ENCODE data around the gene HS3ST6. TPM values are rescaled to one million over a fixed set of nuclear protein-coding genes. Genes with fewer than 3 reads are reported as not detected.

Gene HS3ST6
- total RNA-seq, 2 experiments from 2014 or later, result not detected

GRCh38 chr16:1917665-1918350 lies 407 bp downstream of the HS3ST6 start:
- POLR2A ChIA-PET, result no interaction called here
- Histone ChIP-seq H3K9me3 (ENCODE audit: low read length) (no peaks in the 10 kb centered on the region), H3K4me2 (ENCODE audit: low read length) (no peak overlapping the region), H4K20me1 (ENCODE audit: insufficient read depth, low read length) (no peaks in the 10 kb centered on the region), H3K4me3 (ENCODE audit: low read depth, low read length, poor library complexity, severe bottlenecking) (no peak overlapping the region), H2AFZ (ENCODE audit: low read length) (no peak overlapping the region), H3K9me2 (ENCODE audit: insufficient read depth, low read length) (no peaks in the 10 kb centered on the region), H3K36me3 (ENCODE audit: insufficient read depth, low read length) (no peaks in the 10 kb centered on the region), H3K27ac (ENCODE audit: low read depth, low read length, poor library complexity, severe bottlenecking) (no peak overlapping the region), H3K4me1 (ENCODE audit: insufficient read depth, low read length, poor library complexity, severe bottlenecking) (peaks cover 2% of the 10 kb centered on the region), H3K79me2 (ENCODE audit: insufficient read depth, low read depth, low read length) (no peaks in the 10 kb centered on the region)
- DNase-seq (ENCODE audit: low spot score), result no peak
- CTCF ChIA-PET (ENCODE audit: unreplicated experiment), result no interaction called here
- no peak for TF ChIP-seq CTCF (conservative IDR thresholded peaks at IDR 0.05; ENCODE audit: low read length)
- TF ChIP-seq EZH2phosphoT487 (IDR thresholded peaks at IDR 0.05; ENCODE audit: borderline replicate concordance, low read depth, low read length), result no peak
- intact Hi-C loops (cut with micrococcal nuclease; ENCODE audit: unreplicated experiment), result no loop called here
- BruUV-seq (replicated peaks), result no TSS peak

- intact Hi-C loops (cut with micrococcal nuclease; ENCODE audit: unreplicated experiment), result no loop called here
- Histone ChIP-seq H4K20me1 (ENCODE audit: insufficient read depth, low read length) (no peaks in the 10 kb centered on the region), H3K4me3 (ENCODE audit: low read depth, low read length, poor library complexity, severe bottlenecking) (no peak overlapping the region), H3K4me2 (ENCODE audit: low read length) (no peak overlapping the region), H3K9me2 (ENCODE audit: insufficient read depth, low read length) (no peaks in the 10 kb centered on the region), H3K9me3 (ENCODE audit: low read length) (no peaks in the 10 kb centered on the region), H2AFZ (ENCODE audit: low read length) (no peak overlapping the region), H3K36me3 (ENCODE audit: insufficient read depth, low read length) (no peaks in the 10 kb centered on the region), H3K27ac (ENCODE audit: low read depth, low read length, poor library complexity, severe bottlenecking) (no peak overlapping the region), H3K4me1 (ENCODE audit: insufficient read depth, low read length, poor library complexity, severe bottlenecking) (peaks cover 2% of the 10 kb centered on the region), H3K79me2 (ENCODE audit: insufficient read depth, low read depth, low read length) (no peaks in the 10 kb centered on the region)
- no peak for TF ChIP-seq EZH2phosphoT487 (IDR thresholded peaks at IDR 0.05; ENCODE audit: borderline replicate concordance, low read depth, low read length)
- TF ChIP-seq CTCF (conservative IDR thresholded peaks at IDR 0.05; ENCODE audit: low read length), result no peak
- BruUV-seq (replicated peaks), result no TSS peak
- DNase-seq (ENCODE audit: low spot score), result no peak
- CTCF ChIA-PET (ENCODE audit: unreplicated experiment), result no interaction called here
- POLR2A ChIA-PET, result no interaction called here
Observed at GRCh38 chr16:1917056-1917664, 1.1 kb downstream of the HS3ST6 start.

- Histone ChIP-seq H3K4me1 (ENCODE audit: insufficient read depth, low read length, poor library complexity, severe bottlenecking) (peaks cover 2% of the 10 kb centered on the region), H3K79me2 (ENCODE audit: insufficient read depth, low read depth, low read length) (no peaks in the 10 kb centered on the region), H4K20me1 (ENCODE audit: insufficient read depth, low read length) (no peaks in the 10 kb centered on the region), H3K9me2 (ENCODE audit: insufficient read depth, low read length) (no peaks in the 10 kb centered on the region), H3K4me2 (ENCODE audit: low read length) (no peak overlapping the region), H3K36me3 (ENCODE audit: insufficient read depth, low read length) (no peaks in the 10 kb centered on the region), H3K27ac (ENCODE audit: low read depth, low read length, poor library complexity, severe bottlenecking) (no peak overlapping the region), H3K4me3 (ENCODE audit: low read depth, low read length, poor library complexity, severe bottlenecking) (no peak overlapping the region), H3K9me3 (ENCODE audit: low read length) (no peaks in the 10 kb centered on the region), H2AFZ (ENCODE audit: low read length) (no peak overlapping the region)
- TF ChIP-seq CTCF (conservative IDR thresholded peaks at IDR 0.05; ENCODE audit: low read length) (no peak), EZH2phosphoT487 (IDR thresholded peaks at IDR 0.05; ENCODE audit: borderline replicate concordance, low read depth, low read length) (no peak)
- POLR2A ChIA-PET, result no interaction called here
- intact Hi-C loops (cut with micrococcal nuclease; ENCODE audit: unreplicated experiment), result no loop called here
- BruUV-seq (replicated peaks), result no TSS peak
- CTCF ChIA-PET (ENCODE audit: unreplicated experiment), result no interaction called here
- no peak for DNase-seq (ENCODE audit: low spot score)
Observed at GRCh38 chr16:1916640-1916990, 1.6 kb downstream of the HS3ST6 start.

Data from OCI-LY7 (cell line).